ENCODE data around the gene GP5. TPM values are rescaled to one million over a fixed set of nuclear protein-coding genes. Genes with fewer than 3 reads are reported as not detected.

The GP5 gene
- total RNA-seq, 1 experiment from 2014 or later = not detected

- POLR2A ChIA-PET (ENCODE audit: unreplicated experiment) = no interaction called here
- no TSS peak for BruUV-seq (replicated peaks)
Measured at GRCh38 chr3:194383276-194383940, 15.7 kb downstream of the GP5 start.

DNA sequence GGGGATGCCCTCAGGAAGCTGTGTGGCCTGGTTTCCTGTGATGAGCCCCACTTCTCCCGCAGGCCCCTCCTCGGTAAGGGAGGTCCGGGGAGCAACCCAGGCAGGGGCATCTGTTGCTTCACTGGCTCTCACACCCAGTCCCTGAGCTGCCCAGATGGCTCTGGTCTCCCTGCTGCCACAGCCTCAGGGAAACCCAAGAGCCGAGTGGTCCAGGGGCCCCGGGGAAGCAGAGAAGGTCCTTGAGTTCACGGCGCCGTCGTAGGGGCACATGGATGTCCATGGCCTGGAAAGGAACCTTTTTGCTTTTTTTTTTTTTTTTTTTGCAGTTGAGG, 16.2 kb downstream of the GP5 start:
- no peaks in the 10 kb centered on the region for H3K9me3 ChIP-seq (ENCODE audit: insufficient read depth, low read depth)
- no peaks in the 10 kb centered on the region for H3F3A ChIP-seq (ENCODE audit: insufficient read depth, low read depth)
- no peak overlapping the region for H2AFZ ChIP-seq
- no peak for TF ChIP-seq CTCF (conservative IDR thresholded peaks at IDR 0.05)
- TF ChIP-seq EZH2 (IDR thresholded peaks at IDR 0.05; ENCODE audit: low read depth) = no peak
- no TSS peak for BruUV-seq (replicated peaks)
- no peaks in the 10 kb centered on the region for H4K20me1 ChIP-seq (ENCODE audit: insufficient read depth)
- H3K79me2 ChIP-seq (ENCODE audit: low read depth) = no peaks in the 10 kb centered on the region
- H3K4me2 ChIP-seq = no peak overlapping the region
- no peak overlapping the region for H3K27ac ChIP-seq
- no peaks in the 10 kb centered on the region for H3K4me1 ChIP-seq (replicated peaks; ENCODE audit: insufficient read depth)
- ChIA-PET CTCF (interaction anchor here (0.7 kb wide), 1 partner anchor 21 kb away, joined by 3 read pairs; no protein-coding TSS in a partner anchor), POLR2A (ENCODE audit: unreplicated experiment) (no interaction called here)
- DNase-seq = no peak
- H3K27me3 ChIP-seq (ENCODE audit: insufficient read depth, low read depth) = peaks cover 20% of the 10 kb centered on the region; the same call in 1 of the 2 replicates
- H3K4me3 ChIP-seq = no peak overlapping the region
- intact Hi-C loops (cut with micrococcal nuclease; ENCODE audit: unreplicated experiment) = no loop called here
- no peaks in the 10 kb centered on the region for H3K9me2 ChIP-seq (ENCODE audit: insufficient read depth)
- H3K36me3 ChIP-seq (ENCODE audit: low read depth) = no peaks in the 10 kb centered on the region

More at GRCh38 chr3:194383276-194383940, 15.7 kb downstream of the GP5 start:
- Histone ChIP-seq H2AFZ (no peak overlapping the region), H4K20me1 (ENCODE audit: insufficient read depth) (no peaks in the 10 kb centered on the region), H3K36me3 (ENCODE audit: low read depth) (no peaks in the 10 kb centered on the region), H3K4me3 (no peak overlapping the region), H3F3A (ENCODE audit: insufficient read depth, low read depth) (no peaks in the 10 kb centered on the region), H3K9me2 (ENCODE audit: insufficient read depth) (no peaks in the 10 kb centered on the region), H3K9me3 (ENCODE audit: insufficient read depth, low read depth) (no peaks in the 10 kb centered on the region), H3K27me3 (ENCODE audit: insufficient read depth, low read depth) (peaks cover 20% of the 10 kb centered on the region; the same call in 1 of the 2 replicates), H3K27ac (no peak overlapping the region), H3K79me2 (ENCODE audit: low read depth) (no peaks in the 10 kb centered on the region), H3K4me1 (replicated peaks; ENCODE audit: insufficient read depth) (no peaks in the 10 kb centered on the region), H3K4me2 (no peak overlapping the region)
- no peak for DNase-seq
- TF ChIP-seq CTCF (conservative IDR thresholded peaks at IDR 0.05) (no peak), EZH2 (IDR thresholded peaks at IDR 0.05; ENCODE audit: low read depth) (no peak)
- CTCF ChIA-PET = interaction anchor here (0.7 kb wide), 1 partner anchor 21 kb away, joined by 3 read pairs; no protein-coding TSS in a partner anchor
- intact Hi-C loops (cut with micrococcal nuclease; ENCODE audit: unreplicated experiment) = no loop called here

DNA sequence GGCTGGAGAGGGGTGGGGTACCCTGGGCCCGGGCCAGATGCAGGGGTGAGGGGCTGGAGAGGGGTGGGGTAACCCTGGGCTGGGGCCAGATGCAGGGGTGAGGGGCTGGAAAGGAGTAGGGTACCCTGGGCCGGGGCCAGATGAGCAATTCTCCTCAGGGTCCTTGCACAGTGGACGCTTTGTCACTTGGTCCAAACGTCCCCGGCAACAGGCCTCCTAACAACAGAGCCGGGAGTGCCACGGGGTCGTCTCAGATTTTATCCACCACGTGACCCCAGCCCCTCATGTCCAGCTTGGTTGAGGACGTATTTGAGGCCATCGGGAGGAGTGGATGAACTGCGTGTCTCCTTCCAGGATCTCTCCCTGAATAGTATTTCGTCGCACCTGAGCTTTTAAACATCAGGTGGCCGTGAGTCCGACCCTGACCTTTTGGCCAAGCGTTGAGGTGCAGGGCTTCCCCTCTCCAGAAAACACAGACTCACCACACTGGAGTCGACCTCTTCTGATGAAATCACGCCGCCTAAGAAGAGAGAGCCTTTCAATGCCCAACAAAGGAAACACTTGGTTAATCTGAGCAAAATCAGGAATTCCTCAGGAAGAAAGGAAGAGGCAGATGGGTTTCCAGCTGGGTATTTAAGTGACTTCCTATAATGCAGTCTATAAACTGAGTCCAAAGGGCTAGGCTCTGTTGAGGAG, 16.7 kb downstream of the GP5 start:
- Histone ChIP-seq H3K4me3 (no peak overlapping the region), H3F3A (ENCODE audit: insufficient read depth, low read depth) (no peaks in the 10 kb centered on the region), H3K27me3 (ENCODE audit: insufficient read depth, low read depth) (peaks cover 20% of the 10 kb centered on the region; the same call in 1 of the 2 replicates), H3K27ac (no peak overlapping the region), H3K36me3 (ENCODE audit: low read depth) (no peaks in the 10 kb centered on the region), H3K4me1 (replicated peaks; ENCODE audit: insufficient read depth) (no peaks in the 10 kb centered on the region), H3K4me2 (no peak overlapping the region), H3K9me2 (ENCODE audit: insufficient read depth) (no peaks in the 10 kb centered on the region), H3K79me2 (ENCODE audit: low read depth) (no peaks in the 10 kb centered on the region), H3K9me3 (ENCODE audit: insufficient read depth, low read depth) (no peaks in the 10 kb centered on the region), H4K20me1 (ENCODE audit: insufficient read depth) (no peaks in the 10 kb centered on the region), H2AFZ (no peak overlapping the region)
- BruUV-seq (replicated peaks) = no TSS peak
- intact Hi-C loops (cut with micrococcal nuclease; ENCODE audit: unreplicated experiment) = no loop called here
- DNase-seq = no peak
- no peak for TF ChIP-seq EZH2 (IDR thresholded peaks at IDR 0.05; ENCODE audit: low read depth)
- no peak for TF ChIP-seq CTCF (conservative IDR thresholded peaks at IDR 0.05)
- ChIA-PET CTCF (no interaction called here), POLR2A (ENCODE audit: unreplicated experiment) (no interaction called here)
